SHP77 (cell line): ENCODE results near the gene PEX11G.
"Not testable (repeated sequence)": the region's sequence is repeated elsewhere in the genome, so short reads cannot be mapped to it uniquely, and the experiment has no call there.

Source experiments
- DNase-seq, 2 experiments: peaks; one replicate each; lab custom pipeline; 2025; lab: John Stamatoyannopoulos, UW

PEX11G gene

DNA sequence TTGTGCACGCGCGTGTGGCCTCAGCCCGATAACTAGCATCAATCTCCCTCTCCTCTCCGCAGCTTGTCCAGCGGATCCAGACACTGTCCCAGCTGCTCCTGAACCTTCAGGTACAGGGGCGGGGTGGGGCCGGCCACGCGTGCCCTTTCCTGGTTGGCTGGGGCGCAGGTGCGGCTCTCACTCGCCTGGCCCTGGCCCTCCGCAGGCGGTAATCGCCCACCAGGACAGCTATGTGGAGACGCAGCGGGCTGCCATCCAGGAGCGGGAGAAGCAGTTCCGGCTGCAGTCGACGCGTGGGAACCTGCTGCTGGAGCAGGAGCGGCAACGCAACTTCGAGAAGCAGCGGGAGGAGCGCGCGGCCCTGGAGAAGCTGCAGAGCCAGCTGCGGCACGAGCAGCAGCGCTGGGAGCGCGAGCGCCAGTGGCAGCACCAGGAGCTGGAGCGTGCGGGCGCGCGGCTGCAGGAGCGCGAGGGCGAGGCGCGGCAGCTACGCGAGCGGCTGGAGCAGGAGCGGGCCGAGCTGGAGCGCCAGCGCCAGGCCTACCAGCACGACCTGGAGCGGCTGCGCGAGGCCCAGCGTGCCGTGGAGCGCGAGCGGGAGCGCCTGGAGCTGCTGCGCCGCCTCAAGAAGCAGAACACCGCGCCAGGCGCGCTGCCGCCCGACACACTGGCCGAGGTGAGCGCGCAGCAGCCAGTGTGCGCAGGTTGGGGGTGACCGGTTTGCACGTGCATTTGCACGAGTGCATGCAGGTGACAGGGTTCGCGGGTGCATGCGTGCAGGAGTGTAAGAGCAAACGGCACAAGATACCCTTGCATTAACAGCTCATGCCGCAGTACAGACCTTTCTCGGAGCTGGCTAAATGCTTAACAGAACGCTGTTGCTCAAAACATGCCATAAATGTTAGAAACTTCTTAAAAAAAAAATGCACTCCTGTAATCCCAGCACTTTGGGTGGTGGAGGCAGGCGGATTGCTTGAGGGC, 21.5 kb downstream of the PEX11G start:
- no peak for DNase-seq

DNA sequence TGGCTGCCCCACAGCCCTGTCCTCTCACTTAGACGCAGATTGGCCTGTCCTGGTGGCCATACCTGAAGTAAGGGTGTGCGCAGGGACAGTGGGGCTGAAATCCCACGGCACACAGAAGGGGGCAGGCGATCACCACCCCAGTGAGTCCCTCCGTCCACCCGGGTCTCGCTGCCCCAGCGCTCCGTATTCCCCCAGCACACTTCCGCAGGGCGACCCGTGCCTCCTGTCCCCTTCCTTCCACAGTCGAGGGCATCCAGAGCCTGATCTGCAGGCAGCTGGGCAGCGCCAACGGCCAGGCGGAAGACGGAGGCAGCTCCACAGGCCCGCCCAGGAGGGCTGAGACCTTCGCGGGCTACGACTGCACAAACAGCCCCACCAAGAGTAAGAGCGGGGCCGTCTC, 25.3 kb downstream of the PEX11G start:
- no peak for DNase-seq

GRCh38 chr19:7461841-7462629, 26.8 kb downstream of the PEX11G start:
- DNase-seq: no peak

- no peak for DNase-seq
Measured at GRCh38 chr19:7460562-7460966, 28.3 kb downstream of the PEX11G start.

GRCh38 chr19:7459773-7460172, 29.1 kb downstream of the PEX11G start:
- no peak for DNase-seq

DNA sequence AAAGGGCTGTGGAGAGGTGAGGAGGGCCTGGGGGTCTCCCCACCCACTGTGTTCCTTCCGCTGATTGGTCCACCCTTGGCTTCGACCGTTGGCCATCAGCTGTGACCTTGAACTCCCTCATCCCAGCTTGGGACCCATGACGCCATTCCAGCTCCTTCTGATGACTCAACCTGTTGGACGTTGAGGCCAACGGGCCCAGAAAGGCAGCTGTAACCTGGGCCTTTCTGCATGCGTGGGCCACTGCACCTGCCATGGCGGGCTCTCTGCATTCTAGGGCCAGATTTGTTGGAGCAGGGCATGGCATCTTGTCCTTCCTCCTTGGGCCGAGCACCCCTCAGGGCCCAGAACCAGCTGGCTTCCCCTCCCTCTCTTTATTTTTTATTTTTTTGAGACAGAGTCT, 30.2 kb downstream of the PEX11G start:
- no peak for DNase-seq

DNA sequence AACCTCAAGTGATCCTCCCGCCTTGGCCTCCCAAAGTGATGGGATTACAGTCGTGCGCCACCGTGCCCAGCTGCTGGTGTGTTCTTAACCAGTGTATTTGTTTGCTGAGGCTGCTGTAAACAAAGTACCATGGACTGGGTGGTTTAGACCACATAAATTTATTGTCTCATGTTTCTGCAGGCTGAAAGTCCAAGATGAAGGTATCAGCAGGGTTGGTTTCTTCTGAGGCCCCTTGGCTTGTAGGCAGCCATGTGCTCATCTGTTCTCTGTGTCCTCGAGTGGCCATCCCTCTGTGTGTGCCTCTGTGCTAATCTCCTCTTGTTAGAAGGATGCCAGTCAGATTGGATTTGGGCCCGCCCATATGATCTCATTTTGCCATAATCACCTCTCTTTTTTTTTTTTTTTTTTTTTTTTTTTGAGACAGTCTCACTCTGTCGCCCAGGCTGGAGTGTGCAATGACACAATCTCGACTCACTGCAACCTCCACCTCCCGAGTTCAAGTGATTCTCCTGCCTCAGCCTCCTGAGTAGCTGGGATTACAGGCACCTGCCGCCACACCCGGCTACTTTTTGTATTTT, 31.8 kb downstream of the PEX11G start:
- DNase-seq: no peak

DNA sequence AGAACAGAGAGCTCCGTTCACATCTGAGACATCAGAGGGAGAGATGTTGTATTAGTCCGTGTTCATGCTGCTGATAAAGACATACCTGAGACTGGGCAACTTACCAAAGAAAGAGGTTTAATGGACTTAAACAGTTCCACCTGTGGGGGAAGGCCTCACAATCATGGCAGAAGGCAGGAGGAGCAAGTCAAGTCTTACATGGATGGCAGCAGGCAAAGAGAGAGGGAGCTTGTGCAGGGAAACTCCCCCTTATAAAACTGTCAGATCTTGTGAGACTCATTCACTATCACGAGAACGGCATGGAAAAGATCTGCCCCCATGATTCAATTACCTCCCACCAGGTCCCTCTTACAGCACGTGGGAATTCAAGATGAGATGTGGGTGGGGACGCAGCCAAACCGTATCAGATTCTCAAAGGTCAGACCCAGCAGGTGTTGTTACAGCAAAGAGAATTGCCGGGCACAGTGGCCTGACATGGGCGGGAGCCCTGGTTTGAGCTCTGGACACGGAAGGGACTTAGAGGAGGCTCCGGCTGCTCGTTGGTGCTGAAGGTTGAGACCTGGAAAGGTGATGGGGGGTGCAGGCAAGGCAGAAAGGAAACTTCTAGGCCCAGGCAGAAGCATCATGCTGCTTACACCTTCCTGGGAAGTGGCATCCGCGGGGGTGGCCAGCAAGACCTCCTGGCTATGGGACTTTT, 33.1 kb downstream of the PEX11G start:
- DNase-seq: no peak

GRCh38 chr19:7454998-7455397, 33.8 kb downstream of the PEX11G start:
- DNase-seq: no peak

DNA sequence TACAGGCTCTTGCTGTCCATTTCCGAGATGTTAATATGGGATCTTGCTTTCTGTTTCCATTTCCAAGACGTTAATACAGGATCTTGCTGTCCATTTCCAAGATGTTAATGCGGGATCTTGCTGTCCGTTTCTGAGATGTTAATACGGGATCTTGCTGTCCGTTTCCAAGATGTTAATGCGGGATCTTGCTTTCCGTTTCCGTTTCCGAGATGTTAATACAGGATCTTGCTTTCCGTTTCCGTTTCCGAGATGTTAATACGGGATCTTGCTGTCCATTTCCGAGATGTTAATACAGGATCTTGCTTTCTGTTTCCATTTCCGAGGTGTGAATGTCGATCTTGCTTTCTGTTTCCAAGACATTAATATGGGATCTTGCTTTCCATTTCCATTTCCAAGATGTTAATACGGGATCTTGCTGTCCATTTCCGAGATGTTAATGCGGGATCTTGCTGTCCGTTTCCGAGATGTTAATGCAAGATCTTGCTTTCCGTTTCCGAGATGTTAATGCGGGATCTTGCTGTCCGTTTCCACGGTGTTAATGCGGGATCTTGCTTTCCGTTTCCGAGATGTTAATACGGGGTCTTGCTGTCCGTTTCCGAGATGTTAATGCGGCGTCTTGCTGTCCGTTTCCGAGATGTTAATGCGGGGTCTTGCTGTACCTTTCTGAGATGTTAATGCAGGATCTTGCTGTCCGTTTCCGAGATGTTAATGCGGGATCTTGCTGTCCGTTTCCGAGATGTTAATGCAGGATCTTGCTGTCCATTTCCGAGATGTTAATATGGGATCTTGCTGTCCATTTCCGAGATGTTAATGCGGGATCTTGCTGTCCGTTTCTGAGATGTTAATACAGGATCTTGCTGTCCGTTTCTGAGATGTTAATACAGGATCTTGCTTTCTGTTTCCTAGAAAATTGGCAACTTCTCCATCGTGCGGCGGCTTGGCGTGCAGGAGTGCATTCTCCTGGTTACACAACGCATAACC, 38.3 kb downstream of the PEX11G start:
- no peak for DNase-seq

DNA sequence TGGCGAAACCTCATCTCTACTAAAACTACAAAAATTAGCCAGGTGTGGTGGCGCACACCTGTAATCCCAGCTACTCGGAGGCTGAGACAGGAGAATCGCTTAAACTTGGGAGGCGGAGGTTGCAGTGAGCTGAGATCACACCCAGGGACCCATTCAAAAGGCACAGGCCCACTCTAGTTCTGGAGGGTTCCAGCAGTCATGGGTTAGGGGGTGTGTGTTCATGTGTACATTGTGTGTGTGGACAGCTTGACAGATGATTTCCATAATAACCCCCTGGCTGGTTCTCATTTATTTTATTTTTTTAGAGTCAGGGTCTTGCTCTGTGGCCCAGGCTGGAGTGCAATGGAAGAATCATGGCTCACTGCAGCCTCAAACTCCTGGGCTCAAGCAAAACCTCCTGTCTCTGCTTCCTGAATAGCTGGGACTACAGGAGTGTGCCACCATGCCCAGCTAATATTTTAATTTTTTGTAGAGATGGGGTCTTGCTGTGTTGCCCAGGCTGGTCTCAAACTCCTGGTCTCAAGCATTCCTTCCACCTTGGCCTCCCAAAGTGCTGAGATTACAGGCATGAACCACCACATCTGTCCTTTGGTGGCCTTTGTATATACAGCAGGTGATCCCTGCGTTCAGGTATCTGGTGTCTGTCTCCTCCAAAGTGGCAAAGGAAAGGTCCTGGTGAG, 39.3 kb downstream of the PEX11G start:
- DNase-seq: not testable (repeated sequence)

DNA sequence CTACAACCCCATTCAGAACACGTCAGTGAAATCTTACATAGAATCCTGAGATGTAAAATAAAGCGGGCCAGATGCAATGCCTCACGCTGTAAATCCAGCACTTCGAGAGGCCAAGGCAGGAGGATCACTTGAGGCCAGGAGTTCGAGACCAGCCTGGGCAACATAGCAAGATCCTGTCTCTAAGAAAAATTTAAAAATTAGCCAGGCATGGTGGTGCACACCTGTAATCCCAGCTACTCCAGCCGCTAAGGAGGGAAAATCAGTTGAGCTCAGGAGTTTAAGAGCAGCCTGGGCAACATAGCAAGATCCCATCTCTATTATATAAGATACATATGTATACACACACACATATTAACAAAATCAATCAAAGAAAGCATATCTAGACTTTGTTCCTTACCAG, 41.2 kb downstream of the PEX11G start:
- DNase-seq: no peak

DNA sequence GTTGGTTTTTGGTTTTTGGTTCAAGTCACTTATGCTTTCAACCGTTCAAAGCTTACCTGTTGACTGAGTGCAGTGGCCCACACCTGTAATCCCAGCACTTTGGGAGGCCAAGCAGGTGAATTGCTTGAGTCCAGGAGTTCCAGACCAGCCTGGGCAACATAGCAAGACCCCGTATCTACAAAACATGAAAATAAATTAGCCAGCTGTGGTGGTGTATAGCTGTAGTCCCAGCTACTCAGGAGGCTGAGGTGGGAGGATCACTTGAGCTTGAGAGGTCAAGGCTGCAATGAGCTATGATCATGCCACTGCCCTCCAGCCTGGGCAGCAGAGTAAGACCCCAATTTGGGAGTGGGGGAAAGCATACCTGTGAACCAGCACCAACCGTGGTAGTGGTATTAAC, 43.7 kb downstream of the PEX11G start:
- DNase-seq: no peak

- no peak for DNase-seq
Measured at GRCh38 chr19:7444042-7444441, 44.8 kb downstream of the PEX11G start.

DNA sequence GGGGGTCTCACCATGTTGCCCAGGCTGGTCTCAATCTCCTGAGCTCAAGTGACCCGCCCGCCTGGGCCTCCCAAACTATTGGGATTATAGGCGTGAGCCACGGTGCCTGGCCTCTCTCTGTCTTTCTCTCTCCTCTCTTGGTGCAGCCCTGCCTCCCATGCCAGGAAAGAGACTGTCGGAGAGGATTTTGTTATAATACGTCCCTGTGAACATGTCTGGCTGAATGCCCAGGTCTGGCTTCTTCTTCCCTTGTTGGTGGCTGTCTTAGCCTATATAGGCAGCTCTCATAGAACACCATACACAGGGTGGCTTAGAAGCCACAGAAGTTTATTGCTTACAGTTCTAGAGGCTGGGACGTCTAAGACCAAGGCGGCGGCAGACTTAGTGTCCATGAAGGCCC, 46.4 kb downstream of the PEX11G start:
- no peak for DNase-seq

- no peak for DNase-seq
Measured at GRCh38 chr19:7441468-7442146, 47.2 kb downstream of the PEX11G start.

DNA sequence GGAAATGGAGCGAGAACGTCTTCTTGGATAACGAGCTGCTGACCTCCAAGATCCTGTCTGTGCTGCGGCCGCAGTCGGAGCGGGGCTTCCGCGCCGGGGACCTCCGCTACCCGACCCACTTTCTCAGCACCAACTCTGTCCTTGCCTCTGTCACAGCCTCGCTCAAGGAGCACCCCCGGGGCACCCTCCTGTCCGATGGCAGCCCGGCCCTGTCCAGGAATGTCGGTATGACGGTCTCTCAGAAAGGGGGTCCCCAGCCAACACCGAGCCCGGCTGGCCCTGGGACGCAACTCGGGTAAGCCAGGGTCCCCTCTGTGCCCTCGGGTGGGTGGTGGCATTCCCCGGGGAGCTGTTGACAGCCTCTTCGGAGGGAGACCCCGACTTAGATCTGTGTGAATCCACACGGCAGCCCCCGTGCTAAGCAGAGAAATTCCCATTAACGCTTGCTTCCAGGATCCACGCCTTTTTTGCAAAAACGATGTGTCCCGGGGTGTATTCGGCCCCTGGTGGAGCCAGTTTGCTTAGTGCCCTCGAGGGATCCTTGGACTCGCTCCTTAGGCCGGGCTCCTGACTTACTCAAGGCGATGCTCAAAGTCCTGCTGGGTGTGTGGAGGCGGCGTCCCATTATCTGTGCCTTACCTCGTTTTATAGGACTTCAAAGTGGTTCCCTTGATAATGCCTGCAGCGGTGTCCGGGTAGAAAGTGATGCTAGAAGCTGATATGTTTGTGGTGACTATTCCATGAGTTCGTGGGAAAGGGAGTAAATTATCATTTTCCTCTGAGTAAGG, 48.5 kb downstream of the PEX11G start:
- DNase-seq: no peak

GRCh38 chr19:7435586-7435985, 53.2 kb downstream of the PEX11G start:
- no peak for DNase-seq

GRCh38 chr19:7434391-7434790, 54.4 kb downstream of the PEX11G start:
- no peak for DNase-seq
